Endothelial cell of umbilical vein (primary cell): ENCODE results near the gene MMP28. TPM values are rescaled to one million over a fixed set of nuclear protein-coding genes. Genes with fewer than 3 reads are reported as not detected.

Source experiments
- BruUV-seq: library from RNA; stranded (reverse); fragments of 400-500 nt; replicated peaks from 2 replicates; lab custom pipeline; 2021; lab: Mats Ljungman, UMichigan
- CTCF ChIA-PET: fragments of 300-600, 350-600 bp; sonication (Branson Sonifier 250); formaldehyde crosslinking; loops from one replicate; lab custom pipeline; 2021; ENCODE audit warnings: antibody characterized with exemption, inconsistent platforms; lab: Charles Lee
- POLR2A ChIA-PET: fragments of 300-600, 350-600 bp; sonication (Branson Sonifier 250); formaldehyde crosslinking; loops from one replicate; lab custom pipeline; 2021; ENCODE audit warnings: antibody characterized with exemption, inconsistent platforms; lab: Charles Lee
- DNase-seq: peaks from one replicate; pipeline ENCODE4 v3.0.0-alpha.2; 2011; ENCODE audit warnings: low read depth, low spot score
- FAIRE-seq: peaks from 2 replicates; lab custom pipeline; 2011; peaks lifted over from hg19 to GRCh38; lab: Jason Lieb, UNC
- H2AFZ ChIP-seq: 2 replicates; pipeline ENCODE4 v1.6.0; 2012; ENCODE audit warnings: low read depth, low read length, control low read depth, inconsistent platforms
- H3K27ac ChIP-seq: 2 replicates; pipeline ENCODE4 v1.5.1; 2011; ENCODE audit warnings: low read depth, mild to moderate bottlenecking, control low read depth, low read length, moderate library complexity; ENCODE audit not compliant: insufficient read depth
- H3K27me3 ChIP-seq, 2 experiments: 2 replicates each; pipeline versions ENCODE4 v1.6.0 to v1.6.1; 2011; ENCODE audit warnings: low read length in 2 of 2, mixed read lengths in 1 of 2; ENCODE audit not compliant: control insufficient read depth in 2 of 2, insufficient read depth in 2 of 2
- H3K36me3 ChIP-seq, 2 experiments: 2 replicates in 1 of 2; 3 replicates in 1 of 2; pipeline ENCODE4 v1.5.1; 2011; ENCODE audit warnings: low read length in 2 of 2, mild to moderate bottlenecking in 1 of 2, moderate library complexity in 1 of 2; ENCODE audit not compliant: control insufficient read depth in 2 of 2, insufficient read depth in 2 of 2; ENCODE audit errors: extremely low read depth in 1 of 2
- H3K4me1 ChIP-seq: 3 replicates; pipeline ENCODE4 v1.5.1; 2011; ENCODE audit warnings: mild to moderate bottlenecking, low read length; ENCODE audit not compliant: control insufficient read depth, insufficient read depth; ENCODE audit errors: extremely low read depth
- H3K4me2 ChIP-seq: 2 replicates; pipeline ENCODE4 v1.6.1; 2011; ENCODE audit warnings: low read length, control low read depth, mixed read lengths; ENCODE audit not compliant: insufficient read depth
- H3K4me3 ChIP-seq, 3 experiments: fragments of 200-600 bp in 1 of 3; sonication (generic), shearing (Covaris generic) in 1 of 3; replicated peaks in 1 of 3; 2 replicates each; pipeline ENCODE4 v1.5.1; 2011 to 2016; ENCODE audit warnings: control low read depth in 3 of 3, low read length in 3 of 3, mild to moderate bottlenecking in 2 of 3, inconsistent platforms in 1 of 3, low read depth in 1 of 3, moderate library complexity in 1 of 3; ENCODE audit not compliant: insufficient read depth in 1 of 3
- H3K79me2 ChIP-seq: 2 replicates; pipeline ENCODE4 v1.6.0; 2012; ENCODE audit warnings: low read length, inconsistent platforms; ENCODE audit not compliant: control insufficient read depth, insufficient read depth
- H3K9ac ChIP-seq: replicated peaks from 2 replicates; pipeline ENCODE3; 2011; ENCODE audit warnings: low read length, control low read depth; ENCODE audit not compliant: insufficient read depth; ENCODE audit errors: extremely low read depth
- H3K9me1 ChIP-seq: replicated peaks from 3 replicates; pipeline ENCODE4 v1.6.0; 2011; ENCODE audit warnings: mild to moderate bottlenecking, low read length; ENCODE audit not compliant: control insufficient read depth, insufficient read depth; ENCODE audit errors: extremely low read depth
- H3K9me3 ChIP-seq: replicated peaks from 2 replicates; pipeline ENCODE4 v1.5.1; 2012; ENCODE audit warnings: low read length, inconsistent platforms; ENCODE audit not compliant: control insufficient read depth, insufficient read depth
- H4K20me1 ChIP-seq: replicated peaks from 2 replicates; pipeline ENCODE3; 2011; ENCODE audit warnings: mild to moderate bottlenecking, low read length; ENCODE audit not compliant: control insufficient read depth, insufficient read depth; ENCODE audit errors: extremely low read depth
- CTCF ChIP-seq, 2 donors: IDR thresholded peaks; 1 replicate in 1 of 2; 2 replicates in 1 of 2; pipeline ENCODE4 v1.5.1; 2011; ENCODE audit warnings: low read length in 2 of 2, mild to moderate bottlenecking in 2 of 2, moderate library complexity in 2 of 2, control low read depth in 1 of 2, inconsistent platforms in 1 of 2, low read depth in 1 of 2; ENCODE audit not compliant: insufficient read depth in 1 of 2; ENCODE audit errors: extremely low read depth in 1 of 2
- EZH2 ChIP-seq: IDR thresholded peaks from 2 replicates; pipeline ENCODE4 v1.6.1; 2012; ENCODE audit warnings: borderline replicate concordance, low read depth, mild to moderate bottlenecking, moderate library complexity, low read length, inconsistent platforms; ENCODE audit not compliant: severe bottlenecking
- FOS ChIP-seq: IDR thresholded peaks from 2 replicates; pipeline ENCODE4 v1.6.1; 2011; ENCODE audit warnings: mild to moderate bottlenecking, low read length, moderate library complexity, borderline replicate concordance; ENCODE audit not compliant: insufficient read depth
- GATA2 ChIP-seq: IDR thresholded peaks from 2 replicates; pipeline ENCODE4 v1.7.0; 2011; ENCODE audit warnings: low read depth, mild to moderate bottlenecking, moderate library complexity, mixed read lengths, low read length; ENCODE audit not compliant: insufficient read length, insufficient read depth
- MAX ChIP-seq: IDR thresholded peaks from 2 replicates; pipeline ENCODE4 v1.6.1; 2011; ENCODE audit not compliant: insufficient read depth, insufficient read length
- POLR2A ChIP-seq: IDR thresholded peaks from 2 replicates; pipeline ENCODE4 v1.6.1; 2012; ENCODE audit warnings: low read depth, mild to moderate bottlenecking, control low read depth, low read length
- dilution Hi-C: fragments of 300-500 bp; cut with MboI; formaldehyde crosslinking; loops from one replicate; pipeline ENCODE4 v1.15.0; 2019; ENCODE audit warnings: low sequenced_read_pairs; ENCODE audit not compliant: extremely low pct_ligation_motif_present
- intact Hi-C: fragments of 100-400 bp; cut with micrococcal nuclease; formaldehyde crosslinking; loops from one replicate; pipeline ENCODE4 v1.10.0; 2022
- polyA plus RNA-seq, 4 experiments: library from polyadenylated mRNA; depleted of rRNA in 3 of 4; stranded (reverse) in 3 of 4; unstranded in 1 of 4; fragments of >200 nt; gene quantifications; 2 replicates each; pipeline versions ENCODE4 v1.2.1 to v1.2.3, GENCODE V29; 2011 to 2012; ENCODE audit warnings: missing spikeins in 1 of 4
- total RNA-seq: library from RNA; stranded (reverse); gene quantifications from 2 replicates; pipeline ENCODE4 v1.2.3, GENCODE V29; 2021

The MMP28 gene
- total and polyA plus RNA-seq, 2 donors (not counting 3 experiments of a cell fraction or from before 2014, with no cell fraction given), result 6.1 to 7.1 TPM

- DNase-seq, result no peak
- BruUV-seq, result no TSS peak
- TF ChIP-seq GATA2 (no peak), CTCF (IDR thresholded peaks at IDR 0.05; ENCODE audit: extremely low read depth in 1 of 2, insufficient read depth in 1 of 2, low read depth in 1 of 2, low read length in 2 of 2) (no peak), POLR2A (no peak), FOS (no peak), MAX (no peak), EZH2 (no peak)
- H3K27me3 ChIP-seq, result peaks cover 27 to 28% of the 10 kb centered on the region in 2 experiments
- no peak overlapping the region for H2AFZ ChIP-seq
- H3K9me1 ChIP-seq, result no peaks in the 10 kb centered on the region
- POLR2A ChIA-PET, result interaction anchor here (0.6 kb wide), 1 partner anchor 25 kb away, joined by 3 read pairs; no protein-coding TSS in a partner anchor
- CTCF ChIA-PET, result interaction anchor here (0.9 to 6.7 kb wide), 5 partner anchors 13 to 195 kb away, joined by 3 to 270 read pairs (median 3); no protein-coding TSS in a partner anchor
- no peak for FAIRE-seq
- no peak overlapping the region for H3K4me3 ChIP-seq
- no peaks in the 10 kb centered on the region for H3K9me3 ChIP-seq
- H3K79me2 ChIP-seq, result no peaks in the 10 kb centered on the region
- H3K36me3 ChIP-seq, result no peaks in the 10 kb centered on the region
- dilution Hi-C loops (no loop called here), intact Hi-C loops (no loop called here)
- H3K27ac ChIP-seq, result no peak overlapping the region
- H3K4me1 ChIP-seq, result no peaks in the 10 kb centered on the region
- no peak overlapping the region for H3K9ac ChIP-seq
- H4K20me1 ChIP-seq, result no peaks in the 10 kb centered on the region
- no peak overlapping the region for H3K4me2 ChIP-seq
Observed at GRCh38 chr17:35750526-35751395, 44.7 kb downstream of the MMP28 start.
